GM18511 (cell line): ENCODE measurements around the gene RTN3.
A peak's percentile ranks its signal among the peaks of the same experiment; 100 is the strongest.
"Not testable (repeated sequence)": the region's sequence is repeated elsewhere in the genome, so short reads cannot be mapped to it uniquely, and the experiment has no call there.

Experiments used
- ATAC-seq: cut with Tn5 transposase; IDR thresholded peaks from one replicate; pipeline ENCODE4 v1.9.1; 2021; ENCODE audit warnings: mild to moderate bottlenecking, moderate library complexity; ENCODE audit not compliant: unreplicated experiment

The RTN3 gene

DNA sequence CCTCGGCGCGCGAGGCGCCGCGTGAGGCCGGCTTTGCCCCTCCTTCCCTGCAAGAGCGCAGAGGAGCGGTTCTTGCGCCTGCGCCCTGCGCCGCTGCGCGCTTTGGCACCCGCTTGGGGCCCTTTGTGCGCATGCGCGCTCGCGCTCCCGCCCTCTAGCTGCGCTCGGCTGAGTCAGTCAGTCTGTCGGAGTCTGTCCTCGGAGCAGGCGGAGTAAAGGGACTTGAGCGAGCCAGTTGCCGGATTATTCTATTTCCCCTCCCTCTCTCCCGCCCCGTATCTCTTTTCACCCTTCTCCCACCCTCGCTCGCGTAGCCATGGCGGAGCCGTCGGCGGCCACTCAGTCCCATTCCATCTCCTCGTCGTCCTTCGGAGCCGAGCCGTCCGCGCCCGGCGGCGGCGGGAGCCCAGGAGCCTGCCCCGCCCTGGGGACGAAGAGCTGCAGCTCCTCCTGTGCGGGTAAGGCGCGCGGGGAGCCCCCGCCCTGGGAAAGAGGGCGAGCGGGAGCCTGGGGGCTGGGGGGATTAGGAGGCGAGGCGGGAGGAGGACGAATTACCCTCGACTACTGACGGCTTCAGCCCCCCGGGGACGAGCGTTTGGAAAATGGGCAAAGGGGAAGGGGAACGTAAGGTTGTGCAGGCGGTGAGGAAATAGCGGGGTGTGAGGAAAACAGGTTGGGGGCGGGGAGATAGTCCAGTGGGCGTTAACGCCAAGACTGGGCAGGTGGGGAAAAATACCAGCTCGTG lies at the start of gene RTN3:
Gene RTN3 (plus strand): TSS at position 180 of the 745 bp plus-strand sequence. CDS start 137 bp downstream, at position 317.
- ATAC-seq: peak; percentile 88

GRCh38 chr11:63635762-63636465 lies 45.4 kb upstream of the RTN3 start:
- ATAC-seq: no peak

DNA sequence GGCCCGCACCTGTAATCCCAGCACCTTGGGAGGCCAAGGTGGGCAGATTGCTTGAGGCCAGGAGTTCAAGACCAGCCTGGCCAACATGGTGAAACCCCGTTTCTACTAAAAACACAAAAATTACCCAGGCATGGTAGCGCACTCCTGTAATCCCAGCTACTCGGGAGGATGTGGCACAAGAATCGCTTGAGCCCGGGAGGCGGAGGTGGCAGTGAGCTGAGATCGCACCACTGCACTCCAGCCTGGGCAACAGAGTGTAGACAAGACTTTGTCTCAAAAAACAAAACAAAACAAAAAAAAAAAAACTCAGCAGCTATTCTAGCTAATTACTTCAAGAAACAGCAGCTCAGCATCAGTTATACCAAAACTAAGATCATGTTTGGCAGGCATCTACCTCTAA lies 42.9 kb upstream of the RTN3 start:
- ATAC-seq: not testable (repeated sequence)

DNA sequence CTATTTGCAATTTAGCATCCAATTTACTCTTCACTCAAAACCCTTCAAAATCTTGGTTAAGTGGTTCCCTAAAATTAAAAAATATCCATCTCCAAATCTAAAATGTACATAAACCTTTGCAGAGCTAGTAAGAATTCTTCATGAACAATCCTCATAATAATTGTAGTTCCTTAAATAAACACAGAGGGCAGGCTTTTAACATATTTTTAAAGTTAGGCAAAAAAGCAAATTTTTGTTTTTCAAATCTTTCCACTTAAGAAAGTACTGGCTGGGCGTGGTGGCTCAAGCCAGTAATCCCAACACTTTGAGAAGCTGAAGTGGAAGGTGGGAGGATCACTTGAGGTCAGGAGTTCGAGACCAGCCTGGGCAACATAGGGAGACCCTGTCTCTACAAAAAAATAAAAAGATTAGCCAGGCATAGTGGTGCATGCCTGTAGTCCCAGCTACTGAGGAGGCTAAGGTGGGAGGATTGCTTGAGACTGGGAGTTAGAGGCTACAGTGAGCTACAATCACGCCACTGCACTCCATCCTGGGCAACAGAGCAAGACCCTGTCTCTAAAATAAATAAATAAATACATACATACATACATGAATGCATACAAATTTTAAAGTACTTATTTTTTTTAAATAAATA lies 42.0 kb upstream of the RTN3 start:
- ATAC-seq: no peak

- no peak for ATAC-seq
These were observed 39.6 kb upstream of the RTN3 start for GRCh38 chr11:63641727-63642126.

- ATAC-seq: no peak
These were observed 38.1 kb upstream of the RTN3 start for GRCh38 chr11:63643205-63643604.

DNA sequence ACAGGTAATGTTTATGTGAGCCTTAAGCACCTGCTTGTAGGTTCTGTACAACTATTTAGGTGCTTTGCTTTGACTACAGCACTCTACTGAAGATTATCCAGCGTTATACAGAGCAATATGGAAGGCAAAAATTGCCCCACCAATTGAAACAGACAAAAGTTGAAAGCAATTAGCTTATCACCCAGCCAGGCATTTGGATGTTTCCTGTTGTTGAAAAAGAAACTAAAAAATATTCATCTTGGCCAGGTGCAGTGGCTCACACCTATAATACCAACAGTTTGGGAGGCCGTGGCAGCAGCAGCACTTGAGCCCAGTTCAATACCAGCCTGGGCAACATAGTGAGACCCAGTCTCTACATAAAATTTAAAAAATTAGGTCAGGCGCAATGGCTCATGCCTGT lies 28.6 kb upstream of the RTN3 start:
- ATAC-seq: no peak

GRCh38 chr11:63660972-63661371 lies 20.3 kb upstream of the RTN3 start:
- ATAC-seq: no peak

DNA sequence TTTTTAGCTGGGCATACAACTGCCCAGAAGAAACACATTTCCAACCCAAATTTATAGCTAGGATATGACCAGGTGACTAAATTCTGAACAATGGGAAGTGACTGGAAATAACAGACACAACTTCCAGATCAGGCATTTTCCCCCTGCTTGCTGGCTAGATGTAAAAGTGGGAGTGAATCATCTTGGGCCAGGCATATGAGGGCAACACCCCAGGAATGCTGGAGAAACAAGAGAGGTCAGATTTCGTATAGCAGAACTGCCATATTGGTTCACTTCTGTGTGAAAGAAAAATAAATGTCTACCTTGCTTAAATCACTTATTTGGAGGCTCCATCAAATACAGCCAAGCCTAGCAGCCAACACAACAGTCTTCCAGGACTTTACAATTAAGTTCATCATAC lies 17.5 kb upstream of the RTN3 start:
- no peak for ATAC-seq

GRCh38 chr11:63666874-63667273 lies 14.4 kb upstream of the RTN3 start:
- no peak for ATAC-seq

DNA sequence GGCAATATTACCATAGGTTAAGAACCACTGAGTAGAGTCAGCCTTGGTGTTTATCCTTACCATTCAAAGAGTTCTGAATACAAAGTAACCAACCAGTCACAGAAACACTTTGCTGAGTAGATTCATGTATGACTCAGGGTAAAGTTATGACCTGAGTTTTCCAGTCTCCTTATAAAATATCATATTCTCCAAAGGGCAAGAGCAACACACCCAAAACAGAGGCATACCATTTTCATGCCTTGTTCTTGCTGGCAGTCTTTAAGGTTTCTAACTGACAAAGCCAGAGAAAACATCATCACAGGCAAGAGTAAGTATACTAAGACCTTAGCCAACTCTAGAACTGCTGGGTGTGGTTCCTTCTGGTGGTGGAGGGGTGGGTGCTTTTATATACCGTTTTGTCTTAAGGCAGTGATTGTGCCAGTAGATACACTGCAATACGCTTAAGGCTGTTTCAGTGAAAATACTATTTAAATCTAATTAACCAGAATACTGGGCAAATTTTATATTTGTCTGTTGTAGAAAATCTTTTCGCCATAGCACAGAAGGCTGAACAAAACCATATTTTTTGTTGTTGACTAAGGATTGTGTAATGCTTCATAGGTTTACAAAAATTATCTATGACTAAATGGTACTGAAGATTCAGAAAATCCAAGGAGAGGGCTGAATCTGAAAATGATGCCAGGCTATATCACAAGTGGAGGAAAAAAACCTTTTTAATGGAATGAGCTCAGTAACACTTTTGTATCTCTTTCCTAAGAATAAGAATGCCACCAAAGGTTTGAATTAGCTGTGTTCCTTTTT lies 13.1 kb upstream of the RTN3 start:
- ATAC-seq: no peak

GRCh38 chr11:63670096-63670432 lies 11.2 kb upstream of the RTN3 start:
- ATAC-seq: no peak

DNA sequence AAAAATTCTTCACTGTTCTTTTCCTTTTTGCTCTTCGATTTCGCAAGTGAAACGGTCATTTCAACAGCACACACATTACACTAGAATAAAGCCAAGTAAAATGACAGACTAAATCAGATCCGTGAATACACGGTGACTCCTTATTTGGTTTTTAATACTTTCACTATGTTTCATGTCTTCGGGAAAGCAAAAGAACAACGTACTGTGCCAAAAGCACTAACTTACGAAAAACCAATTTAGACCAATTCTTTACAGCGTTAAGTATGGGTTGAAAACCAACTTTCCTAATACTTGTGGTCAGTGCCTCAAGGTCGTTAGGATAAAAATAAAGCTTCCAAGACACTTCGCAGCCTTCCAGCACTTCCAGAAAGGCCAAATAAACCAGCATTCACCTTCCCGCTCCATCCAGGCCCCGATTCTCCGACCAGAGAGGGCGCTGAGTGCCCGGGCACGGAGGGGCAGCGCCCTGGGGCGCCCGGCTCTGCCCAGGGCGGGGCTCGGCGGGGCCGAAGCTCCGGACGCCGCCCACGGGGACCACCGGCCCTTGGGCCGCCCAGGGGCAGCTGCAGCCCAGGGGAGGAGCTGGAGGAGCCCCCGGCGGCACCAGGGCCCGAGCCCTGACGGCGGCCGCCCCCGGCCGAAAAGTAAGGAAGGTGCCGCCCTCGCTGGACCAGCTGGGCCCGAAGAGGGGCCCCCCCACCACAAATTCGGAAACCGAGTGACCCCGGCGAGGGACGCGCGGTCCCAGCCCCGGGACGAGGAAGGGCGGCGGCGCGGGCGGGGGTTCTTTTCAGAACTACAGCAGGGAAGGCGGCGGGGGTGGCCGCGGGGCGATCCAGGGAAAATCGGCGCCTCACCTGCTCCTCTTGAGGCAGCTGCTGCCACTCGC lies 10.6 kb upstream of the RTN3 start:
- ATAC-seq: peak; percentile 44

GRCh38 chr11:63671322-63672155 lies 9.8 kb upstream of the RTN3 start, which contains the start of gene ATL3:
Gene ATL3 (minus strand): TSS chr11:63671376. CDS start chr11:63671335, 41 bp downstream.
- peak; percentile 88 for ATAC-seq

GRCh38 chr11:63672156-63672463 lies 9.2 kb upstream of the RTN3 start:
- ATAC-seq: no peak

DNA sequence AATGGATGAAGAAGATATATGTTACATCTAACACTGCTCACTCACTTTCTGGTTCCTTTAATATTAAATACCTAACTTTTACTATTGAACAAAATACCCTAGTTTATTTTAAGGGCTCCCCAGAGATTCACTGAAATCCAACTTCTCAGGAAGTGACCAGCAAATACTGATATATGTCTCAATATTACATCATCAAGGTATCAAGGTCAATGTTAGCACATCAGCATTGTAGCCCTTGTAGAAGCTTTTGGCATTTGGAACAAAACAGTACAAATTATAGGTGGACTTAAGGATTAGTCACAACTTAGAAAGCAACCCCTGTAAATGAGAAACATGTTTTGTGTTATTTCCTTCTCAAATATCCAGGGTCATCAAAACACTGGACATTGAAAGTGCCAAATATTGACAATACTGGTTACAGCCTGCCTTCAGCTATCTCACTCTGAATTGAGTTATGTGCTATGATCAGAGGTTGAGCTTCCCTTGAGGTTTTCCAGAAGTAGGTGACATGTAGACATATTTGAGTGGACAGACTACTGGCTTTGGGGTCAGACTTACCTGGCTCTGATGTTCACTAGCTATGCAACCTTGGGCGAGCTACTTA lies 8.3 kb upstream of the RTN3 start:
- no peak for ATAC-seq

GRCh38 chr11:63673579-63673978 lies 7.7 kb upstream of the RTN3 start:
- ATAC-seq: no peak

- no peak for ATAC-seq
These were observed 423 bp upstream of the RTN3 start for GRCh38 chr11:63680834-63681320.
